ENCODE data around the gene IFIT2.
A peak's percentile ranks its signal among the peaks of the same experiment; 100 is the strongest.
"Not testable (repeated sequence)": the region's sequence is repeated elsewhere in the genome, so short reads cannot be mapped to it uniquely, and the experiment has no call there.

IFIT2 gene, protein sequence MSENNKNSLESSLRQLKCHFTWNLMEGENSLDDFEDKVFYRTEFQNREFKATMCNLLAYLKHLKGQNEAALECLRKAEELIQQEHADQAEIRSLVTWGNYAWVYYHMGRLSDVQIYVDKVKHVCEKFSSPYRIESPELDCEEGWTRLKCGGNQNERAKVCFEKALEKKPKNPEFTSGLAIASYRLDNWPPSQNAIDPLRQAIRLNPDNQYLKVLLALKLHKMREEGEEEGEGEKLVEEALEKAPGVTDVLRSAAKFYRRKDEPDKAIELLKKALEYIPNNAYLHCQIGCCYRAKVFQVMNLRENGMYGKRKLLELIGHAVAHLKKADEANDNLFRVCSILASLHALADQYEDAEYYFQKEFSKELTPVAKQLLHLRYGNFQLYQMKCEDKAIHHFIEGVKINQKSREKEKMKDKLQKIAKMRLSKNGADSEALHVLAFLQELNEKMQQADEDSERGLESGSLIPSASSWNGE

GRCh38 chr10:89301721-89302445, at the start of gene IFIT2:
TSS of gene IFIT2 (plus strand) at chr10:89302046. CDS start at chr10:89302124, 78 bp downstream.
- DNase-seq = peak; percentile 5

- no peak for DNase-seq
Measured at GRCh38 chr10:89252225-89252585, 49.6 kb upstream of the IFIT2 start.

- not testable (repeated sequence) for DNase-seq
Measured at GRCh38 chr10:89255091-89255579, 46.7 kb upstream of the IFIT2 start.

DNA sequence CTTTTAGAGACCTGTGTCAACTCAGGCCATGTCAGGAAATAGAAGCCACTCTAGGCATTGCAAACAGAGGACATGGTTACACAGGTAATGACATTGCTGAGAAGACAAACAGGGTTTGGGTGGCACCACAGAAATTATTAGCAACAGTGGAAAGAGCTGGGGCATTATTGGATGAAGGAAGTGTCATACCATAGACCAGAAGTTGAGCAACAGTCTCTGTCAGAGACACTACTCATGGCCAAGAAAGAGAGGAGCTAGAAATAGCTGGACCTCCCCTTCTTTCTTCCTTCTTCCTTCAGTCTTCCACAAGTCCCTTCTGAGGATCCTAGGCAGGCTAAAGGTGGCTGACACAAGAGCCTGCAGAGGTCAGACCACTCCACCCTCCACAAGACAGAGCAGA, 46.1 kb upstream of the IFIT2 start:
- no peak for DNase-seq

- DNase-seq = no peak
Measured at GRCh38 chr10:89256340-89256739, 45.5 kb upstream of the IFIT2 start.

DNA sequence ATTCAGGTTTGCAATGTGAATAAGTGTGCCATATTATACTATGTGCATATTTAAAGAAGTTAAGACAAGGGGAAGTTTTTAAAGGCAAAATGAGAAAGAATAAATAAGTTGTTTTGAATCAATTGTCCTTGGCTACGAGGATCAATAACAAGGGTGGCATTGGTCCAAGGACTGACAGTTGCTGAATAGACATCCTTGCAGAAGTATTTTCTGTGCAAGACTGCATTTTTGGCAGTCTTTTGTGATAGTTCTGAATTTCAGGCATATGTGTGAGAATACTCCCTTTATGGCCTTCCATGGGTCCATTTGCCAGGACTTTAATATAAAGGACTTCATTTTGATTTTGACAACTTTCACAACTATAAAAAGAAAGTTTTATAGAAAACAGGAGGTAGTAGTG, 44.9 kb upstream of the IFIT2 start:
- DNase-seq = no peak

DNA sequence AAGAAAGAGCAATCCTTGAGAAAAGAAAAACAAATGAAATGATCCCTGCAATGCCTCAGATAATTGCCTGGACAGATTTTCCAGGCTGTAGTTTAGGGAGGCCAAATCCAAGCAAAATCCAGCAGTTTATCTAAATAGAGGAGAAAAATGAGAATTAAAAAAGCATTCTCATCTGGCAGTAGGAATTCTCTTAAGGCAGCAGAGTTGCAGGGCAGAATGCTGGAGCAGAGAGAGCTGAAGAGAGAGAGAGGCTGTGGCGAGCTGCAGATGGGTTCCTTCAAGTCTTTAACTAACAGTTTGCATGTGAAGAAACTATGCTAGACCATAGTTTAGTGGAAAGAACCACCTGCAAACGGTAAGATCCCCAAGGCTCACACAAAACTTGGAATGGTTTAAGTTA, 44.3 kb upstream of the IFIT2 start:
- DNase-seq = no peak

DNA sequence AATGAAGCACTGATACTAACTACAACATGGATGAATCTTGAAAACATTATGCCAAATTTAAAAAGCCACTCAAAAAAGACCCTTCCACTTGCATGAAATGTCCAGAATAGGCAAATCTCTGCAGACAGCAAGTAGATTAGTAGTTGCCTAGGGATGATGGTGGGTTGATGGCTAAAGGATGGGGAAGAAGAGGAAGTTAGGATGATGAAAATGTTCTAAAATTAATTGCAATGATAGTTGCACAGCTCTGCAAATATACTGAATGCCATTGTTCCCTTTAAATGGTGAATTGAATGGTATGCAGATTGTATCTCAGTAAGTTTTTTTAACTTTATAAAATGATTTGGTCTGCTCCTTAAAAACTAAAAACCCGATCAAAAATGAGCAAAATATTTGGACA, 43.0 kb upstream of the IFIT2 start:
- DNase-seq = no peak

- DNase-seq = no peak
Measured at GRCh38 chr10:89262086-89263051, 39.5 kb upstream of the IFIT2 start.

DNA sequence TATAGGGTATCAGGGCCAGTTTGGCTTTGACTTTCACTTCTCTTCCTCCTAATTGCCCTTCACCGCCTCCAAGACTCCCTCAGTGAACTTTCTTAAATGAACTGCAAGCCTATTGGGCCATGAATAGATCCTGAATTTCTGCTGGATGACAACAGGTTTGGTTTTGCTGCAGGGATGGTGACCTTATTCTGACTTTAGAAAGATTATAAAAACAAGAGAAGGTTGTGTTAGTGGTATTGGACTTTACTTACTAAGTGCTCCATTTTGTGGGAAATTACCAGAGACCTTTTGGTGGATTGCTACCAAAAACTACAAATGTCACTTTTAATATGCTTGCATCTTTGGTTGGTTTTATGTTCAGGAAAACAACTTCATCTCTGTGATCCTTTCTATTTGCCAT, 38.8 kb upstream of the IFIT2 start:
- no peak for DNase-seq

GRCh38 chr10:89263531-89263930, 38.3 kb upstream of the IFIT2 start:
- DNase-seq = no peak

DNA sequence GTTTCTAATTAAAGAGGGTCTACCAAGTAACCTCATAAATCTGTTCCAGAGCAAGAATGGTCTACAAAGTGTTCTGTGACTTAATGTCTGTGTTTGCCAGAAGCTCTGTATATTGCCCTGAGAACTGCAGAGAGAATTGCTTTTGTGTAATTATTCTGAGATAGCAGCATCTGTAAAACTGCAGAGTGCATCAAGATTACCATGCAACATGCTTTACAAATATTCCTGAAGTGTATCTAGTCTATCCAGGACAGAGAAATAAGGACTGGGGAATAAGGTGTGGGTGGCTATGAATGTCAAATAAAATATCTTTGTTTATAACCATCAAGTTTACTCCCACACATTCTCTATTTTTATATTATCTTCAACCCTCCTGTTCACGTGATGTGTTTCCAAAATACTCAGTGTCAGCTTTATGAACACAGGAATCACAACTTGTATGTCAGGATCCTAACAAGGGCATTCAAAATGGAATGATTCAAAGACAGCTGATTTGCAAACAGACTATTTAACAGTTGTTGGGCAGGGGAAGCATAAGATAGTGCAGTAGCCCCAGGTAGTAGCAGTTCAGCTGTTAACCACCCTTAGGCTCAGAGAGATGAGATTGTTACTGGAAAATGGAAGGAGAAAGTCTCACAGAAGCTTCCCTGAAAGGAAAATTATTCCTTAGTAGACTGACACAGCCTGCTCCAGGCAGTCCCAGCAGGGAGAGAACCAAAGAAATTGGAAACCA, 35.0 kb upstream of the IFIT2 start:
- DNase-seq = no peak

GRCh38 chr10:89269433-89270152, 32.3 kb upstream of the IFIT2 start:
- DNase-seq = no peak

DNA sequence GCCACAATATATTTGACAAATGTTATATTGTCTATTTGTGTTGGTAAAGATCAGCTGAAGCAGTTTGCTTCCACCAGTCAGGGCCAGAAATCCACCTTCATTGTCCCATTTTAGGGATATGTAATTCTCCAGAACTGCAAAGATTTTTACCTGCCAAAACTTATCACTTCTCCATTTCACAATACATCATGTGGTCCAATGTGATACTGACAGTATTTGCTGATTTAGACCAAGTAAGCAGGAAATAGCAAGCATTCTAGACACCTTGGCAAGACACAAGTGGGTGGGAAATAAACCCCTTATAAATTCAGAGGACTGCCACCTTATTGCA, 31.7 kb upstream of the IFIT2 start:
- no peak for DNase-seq

DNA sequence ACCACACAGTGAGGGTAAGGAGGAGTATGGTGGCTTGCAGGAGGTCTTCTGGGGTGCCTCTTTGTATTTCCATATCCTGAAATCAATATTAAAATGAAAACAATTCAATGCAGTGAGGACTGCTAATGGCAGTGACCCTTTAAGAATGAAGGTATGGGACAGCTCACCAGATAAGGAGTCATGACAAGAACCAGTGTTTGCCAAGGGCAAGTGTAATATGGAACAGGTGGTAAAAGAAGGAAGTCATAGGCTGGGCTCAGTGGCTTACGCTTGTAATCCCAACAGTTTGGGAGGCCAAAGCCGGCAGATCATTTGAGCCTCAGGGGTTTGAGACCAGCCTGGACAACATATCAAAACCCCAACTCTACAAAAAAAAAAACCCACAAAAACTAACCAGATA, 30.3 kb upstream of the IFIT2 start:
- no peak for DNase-seq

DNA sequence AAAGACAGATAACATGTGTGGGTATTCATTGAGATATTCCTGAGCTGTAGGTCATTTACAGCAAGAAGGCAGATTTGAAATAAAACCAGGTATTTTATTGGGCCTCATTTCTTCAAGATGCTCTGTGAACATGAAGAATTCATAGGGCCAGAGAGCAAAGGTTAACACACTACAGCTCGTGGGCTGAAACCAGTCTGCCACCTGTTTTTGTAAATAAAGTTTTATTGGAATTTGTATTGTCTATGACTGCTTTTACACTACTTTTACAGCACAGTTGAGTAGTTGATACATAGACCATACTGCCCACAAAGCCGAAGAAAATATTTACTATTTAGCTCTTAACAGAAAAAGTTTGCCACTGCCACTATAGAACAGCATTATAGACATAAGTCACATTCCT, 28.2 kb upstream of the IFIT2 start:
- DNase-seq = no peak

- no peak for DNase-seq
Measured at GRCh38 chr10:89274928-89275327, 26.9 kb upstream of the IFIT2 start.

GRCh38 chr10:89275383-89275782, 26.5 kb upstream of the IFIT2 start:
- no peak for DNase-seq

DNA sequence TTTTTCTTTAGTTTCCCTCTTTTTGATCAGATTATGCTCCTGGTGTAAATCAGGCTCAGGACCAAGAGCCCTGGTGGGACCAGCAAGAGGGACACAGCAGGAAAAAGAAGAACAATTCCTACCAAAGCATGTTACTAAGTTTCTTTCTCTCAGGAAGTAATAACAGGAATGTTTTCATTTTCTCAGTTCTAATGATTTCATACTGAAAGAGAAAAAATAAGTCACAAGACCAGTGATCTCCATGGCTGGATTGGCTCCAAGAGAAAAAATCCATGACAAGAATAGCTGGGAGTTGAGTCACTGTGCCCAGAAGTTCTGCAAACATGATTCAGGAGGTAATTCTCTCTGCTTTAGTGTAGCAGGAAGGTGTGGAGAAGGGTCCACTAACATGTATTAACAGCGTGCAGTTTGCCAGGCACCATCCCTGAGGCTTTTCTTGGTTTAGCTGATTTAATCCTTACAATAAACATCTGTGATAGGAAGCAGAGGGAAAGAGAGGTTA, 23.8 kb upstream of the IFIT2 start:
- no peak for DNase-seq

GRCh38 chr10:89278900-89279392, 22.9 kb upstream of the IFIT2 start:
- DNase-seq = no peak

DNA sequence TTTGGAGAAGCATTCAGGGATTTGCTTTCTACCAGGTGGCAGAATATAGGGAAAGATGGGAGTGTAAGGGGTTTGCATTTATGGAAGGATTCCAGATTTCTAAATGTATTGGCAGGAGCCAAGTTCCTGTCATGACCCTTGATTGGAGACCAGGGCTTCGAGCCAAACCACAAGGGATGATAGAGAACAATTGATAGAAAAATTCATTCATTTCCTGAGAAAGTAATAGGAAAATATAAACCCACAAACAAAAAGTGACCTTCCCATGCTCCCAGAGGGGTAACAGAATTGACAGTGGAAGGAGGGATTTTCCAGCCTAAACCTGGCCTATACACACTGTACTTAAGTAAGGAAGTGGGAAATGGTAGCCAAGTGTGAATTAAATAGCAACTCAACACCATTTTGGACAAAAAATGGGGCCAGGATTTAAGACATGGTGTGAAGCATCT, 22.4 kb upstream of the IFIT2 start:
- DNase-seq = no peak
